ENCODE measurements around the gene ANKS1B.
"Not testable (repeated sequence)": the region's sequence is repeated elsewhere in the genome, so short reads cannot be mapped to it uniquely, and the experiment has no call there.

Gene ANKS1B

DNA sequence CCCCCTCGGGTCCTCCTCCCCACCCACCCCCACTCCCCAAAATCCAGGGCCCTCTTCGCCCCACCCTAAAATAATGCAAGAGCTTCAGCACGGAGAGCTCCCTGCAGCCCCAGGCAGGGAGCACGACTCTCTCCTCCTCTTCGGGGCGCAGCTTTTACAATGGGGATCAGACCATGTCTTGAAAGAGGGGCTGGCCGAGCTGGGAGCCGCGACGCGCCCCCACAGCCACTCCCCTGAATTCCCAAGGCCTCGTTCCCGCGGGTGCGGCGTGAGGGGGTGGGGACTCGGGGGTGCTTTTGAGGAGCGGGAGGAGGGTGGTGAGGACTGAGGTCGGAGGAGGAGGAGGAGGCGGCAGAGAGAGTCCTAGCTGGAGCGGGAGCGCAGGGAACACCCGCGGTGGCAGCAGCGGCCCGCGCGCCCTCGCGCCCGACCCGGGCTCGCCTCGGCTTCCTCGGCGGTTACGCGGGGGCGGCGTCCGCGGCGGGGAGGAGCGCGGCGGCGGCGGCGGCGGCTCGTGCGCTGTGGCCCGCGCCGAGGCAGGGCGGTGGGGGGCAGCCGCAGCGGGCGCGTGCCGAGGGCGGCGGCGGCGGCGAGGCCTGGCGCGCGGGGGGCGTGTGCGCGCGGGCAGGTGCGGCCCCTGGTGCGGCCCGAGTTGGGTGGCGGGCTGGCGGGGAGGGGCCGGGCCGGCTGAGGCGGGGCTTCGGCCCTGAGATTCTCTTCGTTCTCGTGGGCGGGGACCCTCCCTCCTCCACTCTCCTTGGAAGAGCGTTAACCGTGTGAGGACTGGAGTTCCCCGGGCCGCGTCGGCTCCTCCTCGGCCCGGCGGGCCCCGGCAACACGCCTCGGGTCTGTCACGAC lies at the start of gene ANKS1B:
ANKS1B (minus strand) TSS at position 666 of the 858 bp plus-strand sequence. CDS start 699 bp downstream, outside the sequence.
- H3K4me1 ChIP-seq (ENCODE audit: control insufficient read depth, insufficient read depth, low read length), result peaks cover 5% of the 10 kb centered on the region
- H3K27me3 ChIP-seq (ENCODE audit: control insufficient read depth, insufficient read depth, low read length), result no peaks in the 10 kb centered on the region
- H3K9ac ChIP-seq (ENCODE audit: low read length), result no peak within 1 kb of the TSS
- H3K36me3 ChIP-seq (ENCODE audit: control insufficient read depth, insufficient read depth, low read length), result no peaks in the 10 kb centered on the region
- peak within 1 kb of the TSS; percentile 69 for H3K27ac ChIP-seq (ENCODE audit: low read depth, low read length)
- peak within 1 kb of the TSS; percentile 79 for H3K4me3 ChIP-seq (ENCODE audit: low read length)

DNA sequence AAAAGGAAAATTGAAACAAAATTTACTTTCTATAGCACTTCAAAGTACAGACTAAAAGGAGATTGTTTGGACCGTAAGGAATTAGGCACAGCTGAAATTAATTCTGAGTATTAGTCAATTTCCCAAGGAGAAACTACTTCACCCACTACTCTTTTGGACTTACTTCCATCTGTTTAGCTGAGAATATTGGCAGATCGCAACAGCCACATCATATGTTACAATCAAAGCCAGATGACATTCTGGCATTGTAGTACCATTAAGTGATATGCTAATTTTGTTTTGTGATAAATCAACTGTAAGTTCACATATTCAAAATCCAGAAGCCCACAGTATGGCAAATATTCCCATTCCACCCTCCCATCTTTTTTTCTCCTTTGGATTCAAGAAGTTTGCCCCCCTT lies 47.1 kb upstream of the ANKS1B start:
- no peaks in the 10 kb centered on the region for H3K4me1 ChIP-seq (ENCODE audit: control insufficient read depth, insufficient read depth, low read length)
- H3K4me3 ChIP-seq (ENCODE audit: low read length), result no peak overlapping the region
- H3K27ac ChIP-seq (ENCODE audit: low read depth, low read length), result no peak overlapping the region
- H3K36me3 ChIP-seq (ENCODE audit: control insufficient read depth, insufficient read depth, low read length), result no peaks in the 10 kb centered on the region
- no peak overlapping the region for H3K9ac ChIP-seq (ENCODE audit: low read length)
- no peaks in the 10 kb centered on the region for H3K27me3 ChIP-seq (ENCODE audit: control insufficient read depth, insufficient read depth, low read length)

DNA sequence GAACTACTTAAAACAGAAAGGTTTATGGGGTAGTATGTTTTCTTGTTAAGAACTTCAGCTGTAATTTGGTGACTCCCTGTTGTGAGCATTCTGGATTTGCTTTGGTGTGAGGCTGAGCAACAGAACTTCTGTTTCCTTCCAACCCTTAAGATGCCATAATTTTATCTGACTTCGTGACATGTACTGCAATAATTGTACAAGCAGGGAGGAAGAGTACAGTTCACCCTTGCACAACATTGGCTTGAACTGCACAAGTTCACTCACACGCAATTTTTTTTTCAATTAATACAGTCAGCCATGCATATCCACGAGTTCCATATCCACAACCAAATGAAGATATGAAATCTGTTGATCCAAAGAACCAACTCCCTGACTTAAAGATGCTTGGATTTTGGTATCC lies 42.9 kb upstream of the ANKS1B start:
- Histone ChIP-seq H3K4me3 (ENCODE audit: low read length) (no peak overlapping the region), H3K4me1 (ENCODE audit: control insufficient read depth, insufficient read depth, low read length) (no peaks in the 10 kb centered on the region), H3K27ac (ENCODE audit: low read depth, low read length) (no peak overlapping the region), H3K9ac (ENCODE audit: low read length) (no peak overlapping the region), H3K36me3 (ENCODE audit: control insufficient read depth, insufficient read depth, low read length) (no peaks in the 10 kb centered on the region), H3K27me3 (ENCODE audit: control insufficient read depth, insufficient read depth, low read length) (no peaks in the 10 kb centered on the region)

DNA sequence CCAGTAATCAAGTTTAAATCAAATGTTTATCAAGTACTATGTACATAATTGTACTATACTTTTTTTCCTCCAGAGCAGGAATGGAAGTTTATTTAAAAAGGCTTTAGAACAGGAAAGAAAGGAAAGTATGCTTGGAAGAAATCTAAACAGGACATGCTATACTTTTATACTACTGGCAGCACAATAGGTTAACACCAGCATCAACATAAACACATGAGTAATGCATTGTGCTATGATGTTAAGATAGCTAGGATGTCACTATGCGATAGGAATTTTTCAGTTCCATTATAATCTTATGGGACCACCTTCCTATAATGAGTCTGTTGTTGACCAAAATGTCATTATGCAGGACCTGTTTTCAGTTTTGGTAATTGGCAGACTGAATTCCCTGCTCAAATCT lies 41.5 kb upstream of the ANKS1B start:
- H3K4me1 ChIP-seq (ENCODE audit: control insufficient read depth, insufficient read depth, low read length), result no peaks in the 10 kb centered on the region
- no peak overlapping the region for H3K9ac ChIP-seq (ENCODE audit: low read length)
- no peaks in the 10 kb centered on the region for H3K36me3 ChIP-seq (ENCODE audit: control insufficient read depth, insufficient read depth, low read length)
- no peaks in the 10 kb centered on the region for H3K27me3 ChIP-seq (ENCODE audit: control insufficient read depth, insufficient read depth, low read length)
- H3K4me3 ChIP-seq (ENCODE audit: low read length), result no peak overlapping the region
- H3K27ac ChIP-seq (ENCODE audit: low read depth, low read length), result no peak overlapping the region

DNA sequence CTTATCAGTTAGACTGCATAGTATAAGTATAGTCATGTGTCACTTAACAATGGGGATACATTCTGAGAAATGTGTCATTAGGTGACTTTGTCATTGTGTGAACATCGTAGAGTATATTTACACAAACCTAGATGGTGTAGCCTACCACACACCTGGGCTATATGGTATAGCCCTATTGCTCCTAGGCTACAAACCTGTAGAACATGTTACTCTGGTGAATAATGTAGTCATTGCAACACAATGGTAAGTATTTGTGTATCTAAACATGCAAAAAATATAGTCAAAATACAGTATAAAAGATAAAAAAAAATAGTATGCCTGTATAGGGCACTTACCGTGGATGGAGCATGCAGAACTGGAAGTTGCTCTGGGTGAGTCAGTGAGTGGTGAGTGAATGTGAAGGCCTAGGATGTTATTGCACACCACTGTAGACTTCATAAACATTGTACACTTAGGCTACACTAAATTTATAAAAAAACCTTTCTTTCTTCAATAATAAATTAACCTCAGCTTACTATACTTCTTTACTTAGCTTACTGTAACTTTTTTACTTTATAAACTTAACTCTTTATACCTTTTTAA lies 40.3 kb upstream of the ANKS1B start:
- no peak overlapping the region for H3K9ac ChIP-seq (ENCODE audit: low read length)
- no peaks in the 10 kb centered on the region for H3K27me3 ChIP-seq (ENCODE audit: control insufficient read depth, insufficient read depth, low read length)
- no peaks in the 10 kb centered on the region for H3K36me3 ChIP-seq (ENCODE audit: control insufficient read depth, insufficient read depth, low read length)
- H3K4me1 ChIP-seq (ENCODE audit: control insufficient read depth, insufficient read depth, low read length), result no peaks in the 10 kb centered on the region
- no peak overlapping the region for H3K27ac ChIP-seq (ENCODE audit: low read depth, low read length)
- H3K4me3 ChIP-seq (ENCODE audit: low read length), result no peak overlapping the region

DNA sequence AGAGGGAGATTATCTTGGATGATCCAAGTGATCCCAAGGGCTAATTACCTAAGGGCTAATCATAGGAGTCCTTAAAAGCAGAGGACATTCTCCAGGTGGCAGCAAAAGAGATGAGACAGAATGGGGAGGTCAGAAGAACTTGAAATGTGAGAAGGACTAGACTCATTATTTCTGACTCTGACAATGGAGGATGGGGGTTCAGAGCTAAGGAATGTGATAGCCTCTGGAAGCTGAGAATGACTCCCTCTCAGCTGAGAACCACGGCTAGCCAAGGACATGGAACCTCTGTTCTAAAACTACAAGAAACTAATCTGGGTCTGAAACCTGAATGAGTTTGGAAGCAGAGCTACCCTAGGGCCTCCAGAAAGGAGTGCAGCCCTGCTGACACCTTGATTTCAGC lies 35.6 kb upstream of the ANKS1B start:
- no peaks in the 10 kb centered on the region for H3K36me3 ChIP-seq (ENCODE audit: control insufficient read depth, insufficient read depth, low read length)
- no peaks in the 10 kb centered on the region for H3K4me1 ChIP-seq (ENCODE audit: control insufficient read depth, insufficient read depth, low read length)
- no peak overlapping the region for H3K9ac ChIP-seq (ENCODE audit: low read length)
- no peaks in the 10 kb centered on the region for H3K27me3 ChIP-seq (ENCODE audit: control insufficient read depth, insufficient read depth, low read length)
- H3K27ac ChIP-seq (ENCODE audit: low read depth, low read length), result no peak overlapping the region
- no peak overlapping the region for H3K4me3 ChIP-seq (ENCODE audit: low read length)

DNA sequence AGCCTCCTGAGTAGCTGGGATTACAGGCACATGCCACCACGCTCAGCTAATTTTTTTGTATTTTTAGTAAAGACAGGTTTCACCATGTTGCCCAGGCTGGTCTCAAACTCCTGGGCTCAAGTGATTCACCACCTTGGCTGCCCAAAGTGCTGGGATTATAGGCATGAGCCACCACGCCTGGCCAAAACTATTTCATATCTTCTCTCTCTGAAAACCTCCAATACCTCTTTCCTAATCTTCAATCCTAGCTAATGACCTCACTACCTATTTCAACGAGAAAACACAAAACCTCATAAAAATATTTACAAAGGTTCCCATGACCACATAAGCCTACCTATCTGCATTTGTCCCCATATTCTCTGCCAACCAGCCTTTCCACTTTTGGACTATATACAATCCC lies 32.3 kb upstream of the ANKS1B start:
- Histone ChIP-seq H3K4me1 (ENCODE audit: control insufficient read depth, insufficient read depth, low read length) (no peaks in the 10 kb centered on the region), H3K36me3 (ENCODE audit: control insufficient read depth, insufficient read depth, low read length) (no peaks in the 10 kb centered on the region), H3K4me3 (ENCODE audit: low read length) (no peak overlapping the region), H3K27ac (ENCODE audit: low read depth, low read length) (no peak overlapping the region), H3K27me3 (ENCODE audit: control insufficient read depth, insufficient read depth, low read length) (no peaks in the 10 kb centered on the region), H3K9ac (ENCODE audit: low read length) (no peak overlapping the region)

DNA sequence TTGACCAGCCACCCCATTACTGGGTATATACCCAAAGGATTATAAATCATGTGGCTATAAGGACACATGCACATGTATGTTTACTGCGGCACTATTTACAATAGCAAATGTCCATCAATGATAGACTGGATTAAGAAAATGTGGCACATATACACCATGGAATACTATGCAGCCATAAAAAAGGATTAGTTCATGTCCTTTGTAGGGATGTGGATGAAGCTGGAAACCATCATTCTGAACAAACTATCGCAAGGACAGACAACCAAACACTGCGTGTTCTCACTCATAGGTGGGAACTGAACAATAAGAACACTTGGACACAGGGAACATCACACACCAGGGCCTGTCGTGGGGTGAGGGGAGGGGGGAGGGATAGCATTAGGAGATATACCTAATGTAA lies 31.6 kb upstream of the ANKS1B start:
- H3K27me3 ChIP-seq (ENCODE audit: control insufficient read depth, insufficient read depth, low read length); H3K4me3 ChIP-seq (ENCODE audit: low read length); H3K9ac ChIP-seq (ENCODE audit: low read length); H3K4me1 ChIP-seq (ENCODE audit: control insufficient read depth, insufficient read depth, low read length); H3K36me3 ChIP-seq (ENCODE audit: control insufficient read depth, insufficient read depth, low read length); H3K27ac ChIP-seq (ENCODE audit: low read depth, low read length): not testable (repeated sequence)

DNA sequence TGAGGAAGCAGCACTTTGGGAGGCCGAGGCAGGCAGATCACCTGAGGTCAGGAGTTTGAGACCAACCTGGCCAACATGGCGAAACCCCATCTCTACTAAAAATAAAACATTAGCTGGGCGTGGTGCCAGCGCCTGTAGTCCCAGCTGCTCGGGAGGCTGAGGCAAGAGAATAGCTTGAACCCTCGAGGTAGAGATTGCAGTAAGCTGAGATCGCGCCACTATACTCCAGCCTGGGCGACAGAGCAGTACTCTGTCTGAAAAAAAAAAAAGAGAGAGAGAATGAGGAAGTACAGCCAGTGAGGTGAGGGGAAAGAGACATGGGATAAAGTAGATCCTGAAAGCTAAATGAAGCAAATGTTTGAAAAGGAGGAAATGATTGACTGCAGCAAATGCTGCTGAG lies 21.1 kb upstream of the ANKS1B start:
- not testable (repeated sequence) for H3K9ac ChIP-seq (ENCODE audit: low read length); H3K36me3 ChIP-seq (ENCODE audit: control insufficient read depth, insufficient read depth, low read length); H3K27me3 ChIP-seq (ENCODE audit: control insufficient read depth, insufficient read depth, low read length); H3K4me1 ChIP-seq (ENCODE audit: control insufficient read depth, insufficient read depth, low read length); H3K27ac ChIP-seq (ENCODE audit: low read depth, low read length); H3K4me3 ChIP-seq (ENCODE audit: low read length)

DNA sequence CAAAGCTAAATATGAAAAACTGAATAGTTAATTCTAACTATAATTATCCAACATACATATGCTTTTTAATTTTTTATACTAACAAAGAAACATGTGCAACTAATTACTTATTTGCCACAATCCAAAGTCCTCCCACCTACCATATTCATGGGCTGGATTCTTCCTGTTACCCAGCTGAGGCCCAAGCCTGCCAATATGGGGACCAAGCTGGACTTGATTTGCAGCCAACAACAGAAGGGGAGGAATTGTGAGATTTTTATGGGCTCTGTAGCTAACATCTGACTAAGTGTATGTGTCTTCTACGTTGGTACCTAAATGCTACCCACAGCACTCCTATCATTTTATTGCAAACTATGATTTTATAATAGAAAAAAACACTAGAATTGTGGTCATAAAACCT lies 13.1 kb upstream of the ANKS1B start:
- H3K27me3 ChIP-seq (ENCODE audit: control insufficient read depth, insufficient read depth, low read length), result no peaks in the 10 kb centered on the region
- H3K9ac ChIP-seq (ENCODE audit: low read length), result no peak overlapping the region
- H3K4me1 ChIP-seq (ENCODE audit: control insufficient read depth, insufficient read depth, low read length), result no peaks in the 10 kb centered on the region
- H3K4me3 ChIP-seq (ENCODE audit: low read length), result no peak overlapping the region
- H3K36me3 ChIP-seq (ENCODE audit: control insufficient read depth, insufficient read depth, low read length), result no peaks in the 10 kb centered on the region
- H3K27ac ChIP-seq (ENCODE audit: low read depth, low read length), result no peak overlapping the region

DNA sequence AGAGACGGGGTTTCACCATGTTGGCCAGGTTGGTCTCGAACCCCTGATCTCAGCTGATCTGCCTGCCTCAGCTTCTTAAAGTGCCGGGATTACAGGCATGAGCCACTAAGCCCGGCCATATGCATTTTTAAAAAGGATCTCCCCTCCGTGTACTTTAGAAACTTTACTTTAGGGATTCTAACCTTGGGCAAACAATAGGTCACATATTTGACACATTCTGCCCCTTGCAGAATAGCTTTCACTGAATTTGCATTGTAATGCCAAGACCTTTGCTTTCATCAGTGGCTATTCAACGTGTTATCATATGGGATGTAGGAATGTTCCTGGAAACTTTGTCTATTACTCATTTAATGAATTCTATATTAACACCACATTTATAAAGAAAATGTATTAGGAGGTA lies 11.4 kb upstream of the ANKS1B start:
- no peak overlapping the region for H3K4me3 ChIP-seq (ENCODE audit: low read length)
- no peak overlapping the region for H3K27ac ChIP-seq (ENCODE audit: low read depth, low read length)
- H3K36me3 ChIP-seq (ENCODE audit: control insufficient read depth, insufficient read depth, low read length), result no peaks in the 10 kb centered on the region
- no peaks in the 10 kb centered on the region for H3K4me1 ChIP-seq (ENCODE audit: control insufficient read depth, insufficient read depth, low read length)
- H3K27me3 ChIP-seq (ENCODE audit: control insufficient read depth, insufficient read depth, low read length), result no peaks in the 10 kb centered on the region
- no peak overlapping the region for H3K9ac ChIP-seq (ENCODE audit: low read length)

DNA sequence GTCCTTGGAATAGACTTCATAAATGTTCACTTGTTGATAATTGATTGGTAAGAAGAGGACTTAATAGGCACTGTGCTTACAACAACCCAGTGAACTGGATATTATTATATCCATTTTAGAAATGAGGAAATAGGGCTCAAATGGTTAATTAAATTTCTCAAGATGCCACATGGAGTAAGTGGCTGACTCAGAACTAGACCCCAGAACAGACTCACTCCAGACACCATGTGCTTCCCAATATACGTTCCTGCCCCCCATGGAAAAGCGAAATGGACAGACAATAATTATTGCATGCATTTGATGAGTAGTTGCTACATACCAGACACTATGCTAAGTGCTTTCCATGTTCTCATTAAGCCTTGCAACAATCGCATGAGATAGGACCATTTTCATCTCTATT lies 895 bp upstream of the ANKS1B start:
- Histone ChIP-seq H3K27me3 (ENCODE audit: control insufficient read depth, insufficient read depth, low read length) (no peaks in the 10 kb centered on the region), H3K27ac (ENCODE audit: low read depth, low read length) (no peak overlapping the region), H3K4me3 (ENCODE audit: low read length) (peak overlapping the region; percentile 64), H3K4me1 (ENCODE audit: control insufficient read depth, insufficient read depth, low read length) (peaks cover 5% of the 10 kb centered on the region), H3K36me3 (ENCODE audit: control insufficient read depth, insufficient read depth, low read length) (no peaks in the 10 kb centered on the region), H3K9ac (ENCODE audit: low read length) (no peak overlapping the region)

DNA sequence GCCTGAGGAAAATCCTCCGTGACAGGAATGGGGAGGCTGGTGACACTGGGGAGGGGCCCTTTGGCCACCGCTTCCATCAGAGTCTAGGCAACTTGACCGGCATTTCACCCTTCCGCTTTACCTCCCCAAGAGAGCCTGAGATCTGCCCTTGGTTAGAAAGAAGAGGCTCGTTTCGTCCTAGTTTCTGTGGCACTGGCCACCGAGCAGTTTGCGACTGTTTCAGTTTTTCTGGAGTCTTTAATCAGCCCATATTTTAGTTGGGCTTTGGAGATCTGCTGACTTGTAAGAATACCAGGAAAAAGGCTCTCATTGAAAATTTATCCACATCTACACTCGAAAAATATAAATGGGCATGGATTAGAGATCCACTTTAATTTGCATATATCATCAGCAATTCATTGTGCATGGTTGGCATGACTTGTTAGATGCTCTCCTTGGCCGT lies 414 bp upstream of the ANKS1B start:
- Histone ChIP-seq H3K4me3 (ENCODE audit: low read length) (peak overlapping the region; percentile 64), H3K27me3 (ENCODE audit: control insufficient read depth, insufficient read depth, low read length) (no peaks in the 10 kb centered on the region), H3K9ac (ENCODE audit: low read length) (no peak overlapping the region), H3K27ac (ENCODE audit: low read depth, low read length) (peak overlapping the region; percentile 50), H3K36me3 (ENCODE audit: control insufficient read depth, insufficient read depth, low read length) (no peaks in the 10 kb centered on the region), H3K4me1 (ENCODE audit: control insufficient read depth, insufficient read depth, low read length) (peaks cover 5% of the 10 kb centered on the region)

All from rectal smooth muscle tissue (tissue), 1 donor.